CD4-positive, alpha-beta T cell (primary cell): Measurements from ENCODE around the gene ATP12A. TPM values are rescaled to one million over a fixed set of nuclear protein-coding genes. Genes with fewer than 3 reads are reported as not detected.

Experiments used
- ATAC-seq: fragments of 200-7000 bp; cut with Tn5 transposase; one replicate; pipeline ENCODE4 v1.10.0; 2022; ENCODE audit warnings: mild to moderate bottlenecking; ENCODE audit not compliant: poor library complexity
- CTCF ChIA-PET: fragments of 350-600 bp; sonication (Branson Sonifier 250); formaldehyde crosslinking; loops from one replicate; lab custom pipeline; 2021; ENCODE audit warnings: antibody characterized with exemption, inconsistent platforms; lab: Charles Lee
- POLR2A ChIA-PET: fragments of 350-600 bp; sonication (Branson Sonifier 250); formaldehyde crosslinking; loops from one replicate; lab custom pipeline; 2021; ENCODE audit warnings: antibody characterized with exemption, inconsistent platforms; lab: Charles Lee
- DNase-seq, 14 experiments: peaks; one replicate each; pipeline ENCODE4 v3.0.0-alpha.2; 2013 to 2020; ENCODE audit warnings: mixed read lengths in 2 of 14
- H3K27ac ChIP-seq, 2 donors: one replicate each; pipeline versions ENCODE4 v1.5.1 to v1.7.0; 2013; ENCODE audit warnings: low read length in 2 of 2, low read depth in 1 of 2, mild to moderate bottlenecking in 1 of 2
- H3K27me3 ChIP-seq, 2 experiments: 1 replicate in 1 of 2; 2 replicates in 1 of 2; pipeline versions ENCODE4 v1.6.1 to v1.7.0; 2013; ENCODE audit warnings: low read length in 2 of 2, control low read depth in 1 of 2, mild to moderate bottlenecking in 1 of 2, moderate library complexity in 1 of 2; ENCODE audit not compliant: insufficient read depth in 2 of 2, control insufficient read depth in 1 of 2
- H3K36me3 ChIP-seq: one replicate; pipeline ENCODE4 v1.6.1; 2013; ENCODE audit warnings: low read length, control low read depth; ENCODE audit not compliant: insufficient read depth
- H3K4me1 ChIP-seq: one replicate; pipeline ENCODE4 v1.6.1; 2013; ENCODE audit warnings: low read length, control low read depth; ENCODE audit not compliant: insufficient read depth
- H3K4me3 ChIP-seq: one replicate; pipeline ENCODE4 v1.5.1; 2013; ENCODE audit warnings: mild to moderate bottlenecking, low read length, moderate library complexity
- H3K9me3 ChIP-seq, 2 experiments: 1 replicate in 1 of 2; 2 replicates in 1 of 2; pipeline versions ENCODE4 v1.6.1 to v1.7.0; 2013; ENCODE audit warnings: low read length in 2 of 2, mild to moderate bottlenecking in 2 of 2, control low read depth in 1 of 2, moderate library complexity in 1 of 2; ENCODE audit not compliant: control insufficient read depth in 1 of 2, insufficient read depth in 1 of 2
- H3K27ac Mint-ChIP-seq: one replicate; pipeline ENCODE4 v1.8.0; 2020; ENCODE audit warnings: mixed read lengths
- H3K27me3 Mint-ChIP-seq: one replicate; pipeline ENCODE4 v1.8.0; 2021; ENCODE audit warnings: mixed read lengths
- H3K36me3 Mint-ChIP-seq: one replicate; pipeline ENCODE4 v1.8.0; 2021; ENCODE audit warnings: low read depth, mixed read lengths
- H3K4me1 Mint-ChIP-seq: one replicate; pipeline ENCODE4 v1.8.0; 2021; ENCODE audit warnings: low read depth, mixed read lengths
- H3K4me3 Mint-ChIP-seq: one replicate; pipeline ENCODE4 v1.8.0; 2020; ENCODE audit warnings: mild to moderate bottlenecking, mixed read lengths
- H3K9me3 Mint-ChIP-seq: one replicate; pipeline ENCODE4 v1.8.0; 2020; ENCODE audit warnings: mixed read lengths
- intact Hi-C, 2 experiments: fragments of 100-400 bp; cut with DNase I in 1 of 2; cut with micrococcal nuclease in 1 of 2; formaldehyde crosslinking; loops; one replicate each; pipeline versions ENCODE4 v1.15.1 to v1.9.0; 2023 to 2025; cut with DNase I, micrococcal nuclease
- total RNA-seq, 174 experiments: library from RNA in 2 of 174; stranded (reverse) in 2 of 174; gene quantifications; one replicate each; pipeline ENCODE4 v1.2.3 and lab custom pipeline; 2021 to 2026
- TF ChIP-seq, protein P1 (sequence below): fragments of 200-600 bp; IDR thresholded peaks from one replicate; pipeline ENCODE4 v1.8.0; 2022; ENCODE audit warnings: antibody characterized with exemption, mild to moderate bottlenecking

The ATP12A gene
- total RNA-seq, 2 experiments from 2014 or later: 0.05 to 0.06 TPM

- Mint-ChIP-seq H3K36me3 (no peaks in the 10 kb centered on the region), H3K4me1 (no peaks in the 10 kb centered on the region), H3K27ac (no peak overlapping the region), H3K27me3 (peaks cover 15% of the 10 kb centered on the region), H3K9me3 (no peaks in the 10 kb centered on the region), H3K4me3 (no peak overlapping the region)
- ATAC-seq (no peak), DNase-seq (no peak)
- Histone ChIP-seq H3K4me3 (no peak overlapping the region), H3K27ac (no peak overlapping the region), H3K9me3 (no peaks in the 10 kb centered on the region), H3K27me3 (peaks cover 0 to 6% of the 10 kb centered on the region in 2 experiments), H3K4me1 (no peaks in the 10 kb centered on the region), H3K36me3 (no peaks in the 10 kb centered on the region)
- POLR2A ChIA-PET: no interaction called here
- TF ChIP-seq, protein P1, sequence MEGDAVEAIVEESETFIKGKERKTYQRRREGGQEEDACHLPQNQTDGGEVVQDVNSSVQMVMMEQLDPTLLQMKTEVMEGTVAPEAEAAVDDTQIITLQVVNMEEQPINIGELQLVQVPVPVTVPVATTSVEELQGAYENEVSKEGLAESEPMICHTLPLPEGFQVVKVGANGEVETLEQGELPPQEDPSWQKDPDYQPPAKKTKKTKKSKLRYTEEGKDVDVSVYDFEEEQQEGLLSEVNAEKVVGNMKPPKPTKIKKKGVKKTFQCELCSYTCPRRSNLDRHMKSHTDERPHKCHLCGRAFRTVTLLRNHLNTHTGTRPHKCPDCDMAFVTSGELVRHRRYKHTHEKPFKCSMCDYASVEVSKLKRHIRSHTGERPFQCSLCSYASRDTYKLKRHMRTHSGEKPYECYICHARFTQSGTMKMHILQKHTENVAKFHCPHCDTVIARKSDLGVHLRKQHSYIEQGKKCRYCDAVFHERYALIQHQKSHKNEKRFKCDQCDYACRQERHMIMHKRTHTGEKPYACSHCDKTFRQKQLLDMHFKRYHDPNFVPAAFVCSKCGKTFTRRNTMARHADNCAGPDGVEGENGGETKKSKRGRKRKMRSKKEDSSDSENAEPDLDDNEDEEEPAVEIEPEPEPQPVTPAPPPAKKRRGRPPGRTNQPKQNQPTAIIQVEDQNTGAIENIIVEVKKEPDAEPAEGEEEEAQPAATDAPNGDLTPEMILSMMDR: no peak
- CTCF ChIA-PET: no interaction called here
- intact Hi-C loops: no loop called here
These were observed 20.3 kb downstream of the ATP12A start for GRCh38 chr13:24700539-24700938.

DNA sequence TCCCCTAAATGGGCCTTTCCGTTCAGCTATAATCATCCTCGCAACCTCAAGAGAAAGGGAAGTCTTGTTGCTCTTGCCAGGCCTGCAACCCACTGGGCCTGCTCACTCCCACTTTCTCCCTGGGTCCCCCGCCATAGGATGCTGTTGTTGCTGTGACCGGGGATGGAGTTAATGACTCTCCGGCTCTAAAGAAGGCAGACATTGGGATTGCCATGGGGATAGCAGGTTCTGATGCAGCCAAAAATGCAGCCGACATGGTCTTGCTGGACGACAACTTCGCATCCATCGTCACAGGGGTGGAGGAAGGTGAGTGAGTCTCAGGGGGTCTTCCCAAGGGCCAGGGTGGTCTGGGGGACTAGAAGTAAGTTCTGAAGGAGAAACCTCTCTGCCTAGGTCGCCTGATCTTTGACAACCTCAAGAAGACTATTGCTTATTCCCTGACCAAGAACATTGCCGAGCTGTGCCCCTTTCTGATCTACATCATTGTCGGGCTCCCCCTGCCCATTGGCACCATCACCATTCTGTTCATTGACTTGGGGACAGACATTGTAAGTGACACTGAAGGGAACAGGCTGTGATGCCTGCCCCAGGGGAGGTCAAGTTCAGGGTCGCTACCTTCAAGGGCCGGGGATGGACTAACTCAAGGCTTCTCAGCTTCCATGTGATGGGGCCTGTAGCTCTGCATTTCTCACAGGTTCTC, 26.8 kb downstream of the ATP12A start:
- Histone ChIP-seq H3K4me3 (no peak overlapping the region), H3K9me3 (no peaks in the 10 kb centered on the region), H3K36me3 (no peaks in the 10 kb centered on the region), H3K27me3 (no peaks in the 10 kb centered on the region), H3K4me1 (peaks cover 17% of the 10 kb centered on the region), H3K27ac (no peak overlapping the region)
- H3K36me3 Mint-ChIP-seq: no peaks in the 10 kb centered on the region
- no peak overlapping the region for H3K4me3 Mint-ChIP-seq
- TF ChIP-seq, protein P1: no peak
- no peak for DNase-seq
- no peaks in the 10 kb centered on the region for H3K27me3 Mint-ChIP-seq
- CTCF ChIA-PET: interaction anchor here (1.0 kb wide), 1 partner anchor 13 kb away, joined by 3 read pairs; no protein-coding TSS in a partner anchor
- POLR2A ChIA-PET: no interaction called here
- no peak for ATAC-seq
- H3K27ac Mint-ChIP-seq: no peak overlapping the region
- H3K9me3 Mint-ChIP-seq: no peaks in the 10 kb centered on the region
- intact Hi-C loops: no loop called here
- peaks cover 14% of the 10 kb centered on the region for H3K4me1 Mint-ChIP-seq

DNA sequence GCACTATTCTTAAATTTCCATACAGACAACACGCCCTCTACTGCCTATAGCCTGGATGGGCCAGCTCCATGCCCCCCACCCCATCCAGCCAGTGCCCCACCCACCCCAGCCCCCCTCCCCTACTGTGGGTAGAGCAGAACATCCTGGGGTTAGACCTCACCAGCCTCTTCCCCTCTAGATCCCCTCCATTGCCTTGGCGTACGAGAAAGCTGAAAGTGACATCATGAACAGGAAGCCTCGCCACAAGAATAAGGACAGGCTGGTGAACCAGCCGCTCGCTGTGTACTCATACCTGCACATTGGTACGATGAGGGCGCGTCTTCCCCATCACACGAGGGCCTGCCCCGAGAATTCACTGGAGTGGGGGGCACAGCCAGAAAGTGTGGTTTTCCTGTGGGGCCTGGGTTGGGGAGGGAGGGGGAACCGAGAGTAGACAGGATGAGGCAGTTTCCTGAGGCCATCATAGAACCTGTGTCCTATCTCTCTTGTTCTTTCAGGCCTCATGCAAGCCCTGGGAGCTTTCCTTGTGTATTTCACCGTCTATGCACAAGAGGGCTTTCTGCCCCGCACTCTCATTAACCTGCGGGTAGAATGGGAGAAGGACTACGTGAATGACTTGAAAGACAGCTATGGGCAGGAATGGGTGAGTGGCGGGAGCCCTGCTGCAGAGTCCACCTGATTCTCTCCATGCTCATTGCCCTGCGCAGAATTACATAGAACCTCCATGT, 29.1 kb downstream of the ATP12A start:
- Histone ChIP-seq H3K4me3 (peak overlapping the region; percentile 27), H3K27ac (no peak overlapping the region), H3K4me1 (peaks cover 17% of the 10 kb centered on the region), H3K9me3 (no peaks in the 10 kb centered on the region), H3K27me3 (no peaks in the 10 kb centered on the region), H3K36me3 (no peaks in the 10 kb centered on the region)
- ChIA-PET CTCF (interaction anchor here (0.8 to 1.3 kb wide), 4 partner anchors 15 to 103 kb away, joined by 3 to 7 read pairs (median 4); no protein-coding TSS in a partner anchor), POLR2A (interaction anchor here (1.0 to 2.2 kb wide), 5 partner anchors 10 to 103 kb away, joined by 3 to 7 read pairs (median 3); no protein-coding TSS in a partner anchor)
- intact Hi-C loops: loop anchor here in 1 of 2 experiments (1.0 kb wide), 2 partner anchors 19 to 213 kb away; a partner anchor contains a TSS
- Mint-ChIP-seq H3K4me3 (peak overlapping the region; percentile 22), H3K27ac (peak overlapping the region; percentile 77), H3K27me3 (no peaks in the 10 kb centered on the region), H3K9me3 (no peaks in the 10 kb centered on the region), H3K4me1 (peaks cover 14% of the 10 kb centered on the region), H3K36me3 (no peaks in the 10 kb centered on the region)
- ATAC-seq (peak; percentile 96), DNase-seq (peak; percentile 23 to 85 (median 50))
- TF ChIP-seq, protein P1: peak; percentile 3
